ENCODE results near the gene FAP.

FAP gene

DNA sequence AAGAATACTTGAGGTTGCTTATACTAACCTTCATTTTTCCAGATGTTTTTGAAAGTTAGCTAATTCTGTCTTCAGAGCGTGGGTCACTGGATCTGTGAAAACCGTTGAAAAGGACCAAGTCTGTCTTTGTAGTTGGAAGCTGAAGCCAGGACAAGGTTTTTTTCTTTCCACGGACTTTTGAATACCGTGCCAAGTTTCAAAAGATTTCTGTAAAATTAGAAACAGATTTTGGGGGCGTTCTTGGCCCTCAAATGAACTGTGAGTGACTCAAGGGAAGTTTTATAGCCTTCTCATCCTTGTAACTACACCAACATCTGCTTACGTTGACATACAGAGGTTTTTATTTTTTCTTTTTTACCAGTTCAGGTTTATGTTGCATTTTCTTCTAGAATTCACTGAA is at the start of gene FAP:
FAP (minus strand) TSS at position 152 of the 400 bp plus-strand sequence; CDS start at position 34, 118 bp downstream.
- DNase-seq (ENCODE audit: low read depth): no peak
- H3K4me3 ChIP-seq (ENCODE audit: low read depth, low read length): no peak within 1 kb of the TSS

GRCh38 chr2:162291748-162292147 is 48.5 kb upstream of the FAP start:
- TF ChIP-seq, protein P1, sequence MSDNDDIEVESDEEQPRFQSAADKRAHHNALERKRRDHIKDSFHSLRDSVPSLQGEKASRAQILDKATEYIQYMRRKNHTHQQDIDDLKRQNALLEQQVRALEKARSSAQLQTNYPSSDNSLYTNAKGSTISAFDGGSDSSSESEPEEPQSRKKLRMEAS (IDR thresholded peaks at IDR 0.05; ENCODE audit: low read depth, low read length): no peak
- no peak for TF ChIP-seq MYC (IDR thresholded peaks at IDR 0.05; ENCODE audit: low read depth, low read length)
- TF ChIP-seq POLR2A (IDR thresholded peaks at IDR 0.05; ENCODE audit: extremely low read depth, insufficient read length): no peak
- TF ChIP-seq, protein P2, sequence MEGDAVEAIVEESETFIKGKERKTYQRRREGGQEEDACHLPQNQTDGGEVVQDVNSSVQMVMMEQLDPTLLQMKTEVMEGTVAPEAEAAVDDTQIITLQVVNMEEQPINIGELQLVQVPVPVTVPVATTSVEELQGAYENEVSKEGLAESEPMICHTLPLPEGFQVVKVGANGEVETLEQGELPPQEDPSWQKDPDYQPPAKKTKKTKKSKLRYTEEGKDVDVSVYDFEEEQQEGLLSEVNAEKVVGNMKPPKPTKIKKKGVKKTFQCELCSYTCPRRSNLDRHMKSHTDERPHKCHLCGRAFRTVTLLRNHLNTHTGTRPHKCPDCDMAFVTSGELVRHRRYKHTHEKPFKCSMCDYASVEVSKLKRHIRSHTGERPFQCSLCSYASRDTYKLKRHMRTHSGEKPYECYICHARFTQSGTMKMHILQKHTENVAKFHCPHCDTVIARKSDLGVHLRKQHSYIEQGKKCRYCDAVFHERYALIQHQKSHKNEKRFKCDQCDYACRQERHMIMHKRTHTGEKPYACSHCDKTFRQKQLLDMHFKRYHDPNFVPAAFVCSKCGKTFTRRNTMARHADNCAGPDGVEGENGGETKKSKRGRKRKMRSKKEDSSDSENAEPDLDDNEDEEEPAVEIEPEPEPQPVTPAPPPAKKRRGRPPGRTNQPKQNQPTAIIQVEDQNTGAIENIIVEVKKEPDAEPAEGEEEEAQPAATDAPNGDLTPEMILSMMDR (IDR thresholded peaks at IDR 0.05; ENCODE audit: low read depth, low read length): no peak
- H3K4me3 ChIP-seq (ENCODE audit: low read depth, low read length): no peak overlapping the region
- no peak for DNase-seq (ENCODE audit: low read depth)

More for the DNA sequence above, at the start of gene FAP:
- TF ChIP-seq POLR2A (IDR thresholded peaks at IDR 0.05; ENCODE audit: extremely low read depth, insufficient read length) (no peak), MYC (IDR thresholded peaks at IDR 0.05; ENCODE audit: low read depth, low read length) (no peak)
- TF ChIP-seq, protein P1 (IDR thresholded peaks at IDR 0.05; ENCODE audit: low read depth, low read length): no peak
- TF ChIP-seq, protein P2 (IDR thresholded peaks at IDR 0.05; ENCODE audit: low read depth, low read length): no peak

DNA sequence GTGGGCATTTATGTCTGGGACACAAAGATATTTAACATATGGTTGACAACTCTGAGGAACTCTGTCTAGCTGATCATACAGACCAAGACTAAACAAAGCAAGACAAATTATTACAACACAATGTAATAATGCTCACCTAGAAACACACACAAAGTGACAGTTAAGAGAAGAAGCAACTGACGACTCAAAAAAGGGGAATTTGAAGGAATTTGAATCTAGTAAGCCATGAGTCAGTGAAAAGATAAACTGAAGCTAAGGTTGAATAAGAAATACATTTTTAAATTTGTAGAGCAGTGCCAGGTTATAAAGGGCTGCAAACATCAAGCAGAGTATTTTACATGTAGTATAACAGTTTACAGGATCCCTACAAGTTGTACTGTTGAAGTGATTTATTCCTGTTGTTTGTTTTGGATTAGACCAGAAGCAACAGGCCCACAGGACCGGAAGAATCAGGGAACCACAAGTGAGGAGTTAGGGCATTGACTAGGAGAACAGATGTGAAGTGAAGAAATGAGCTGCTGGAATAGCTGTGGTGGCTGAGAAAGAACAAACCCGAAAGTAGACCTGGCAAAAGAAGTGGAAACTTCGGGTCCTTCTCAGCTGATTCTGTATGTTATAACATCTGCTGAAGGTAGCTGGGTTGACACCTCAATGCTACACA is 39.6 kb upstream of the FAP start:
- DNase-seq (ENCODE audit: low read depth): no peak
- TF ChIP-seq, protein P1 (IDR thresholded peaks at IDR 0.05; ENCODE audit: low read depth, low read length): no peak
- no peak for TF ChIP-seq POLR2A (IDR thresholded peaks at IDR 0.05; ENCODE audit: extremely low read depth, insufficient read length)
- no peak overlapping the region for H3K4me3 ChIP-seq (ENCODE audit: low read depth, low read length)

DNA sequence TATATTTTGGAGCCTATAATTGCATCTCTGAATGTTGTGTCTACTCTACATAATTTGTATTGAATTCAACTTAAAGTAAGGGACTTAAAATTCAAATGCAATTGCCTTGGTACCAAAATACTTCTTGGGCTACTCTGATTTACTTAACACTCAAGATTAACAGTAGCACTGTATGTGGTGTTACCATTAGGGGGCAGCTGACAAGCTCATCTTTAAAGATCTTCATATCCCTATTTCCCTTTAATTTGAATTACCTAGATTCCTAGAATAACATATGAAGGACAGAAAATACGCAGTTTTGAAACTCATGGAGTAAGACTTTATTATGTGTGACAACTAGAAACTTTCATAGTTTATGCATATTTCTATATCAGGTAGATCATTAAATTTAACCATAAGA is 37.4 kb upstream of the FAP start:
- no peak for DNase-seq (ENCODE audit: low read depth)
- no peak for TF ChIP-seq MYC (IDR thresholded peaks at IDR 0.05; ENCODE audit: low read depth, low read length)
- TF ChIP-seq, protein P2 (IDR thresholded peaks at IDR 0.05; ENCODE audit: low read depth, low read length): peak; percentile 6
- H3K4me3 ChIP-seq (ENCODE audit: low read depth, low read length): no peak overlapping the region

- no peak for DNase-seq (ENCODE audit: low read depth)
- TF ChIP-seq, protein P1 (IDR thresholded peaks at IDR 0.05; ENCODE audit: low read depth, low read length): no peak
- TF ChIP-seq, protein P2 (IDR thresholded peaks at IDR 0.05; ENCODE audit: low read depth, low read length): no peak
- no peak for TF ChIP-seq MYC (IDR thresholded peaks at IDR 0.05; ENCODE audit: low read depth, low read length)
- TF ChIP-seq POLR2A (IDR thresholded peaks at IDR 0.05; ENCODE audit: extremely low read depth, insufficient read length): no peak
- no peak overlapping the region for H3K4me3 ChIP-seq (ENCODE audit: low read depth, low read length)
These were observed 34.1 kb upstream of the FAP start for GRCh38 chr2:162277381-162277780.

DNA sequence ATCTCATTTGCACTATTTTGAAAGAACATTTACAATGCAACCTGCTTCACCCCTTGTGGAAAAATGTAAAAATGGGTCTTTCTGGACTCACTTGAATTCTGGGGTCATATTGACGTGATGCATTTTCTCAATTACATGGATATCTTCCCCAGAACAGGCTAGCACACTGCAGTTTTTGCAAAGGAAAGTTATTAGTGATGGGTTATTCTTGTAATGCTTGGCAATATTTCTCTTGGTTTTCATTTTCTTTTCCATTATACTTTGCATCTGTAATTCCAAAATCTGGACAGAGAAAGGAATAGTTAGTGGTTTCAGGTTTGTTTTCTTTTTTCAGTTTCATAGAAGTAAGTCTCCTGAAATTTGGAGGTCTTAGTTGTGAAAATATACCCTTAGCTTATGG is 24.8 kb upstream of the FAP start:
- H3K4me3 ChIP-seq (ENCODE audit: low read depth, low read length): no peak overlapping the region
- no peak for DNase-seq (ENCODE audit: low read depth)
- TF ChIP-seq, protein P1 (IDR thresholded peaks at IDR 0.05; ENCODE audit: low read depth, low read length): no peak
- TF ChIP-seq POLR2A (IDR thresholded peaks at IDR 0.05; ENCODE audit: extremely low read depth, insufficient read length) (no peak), MYC (IDR thresholded peaks at IDR 0.05; ENCODE audit: low read depth, low read length) (no peak)
- TF ChIP-seq, protein P2 (IDR thresholded peaks at IDR 0.05; ENCODE audit: low read depth, low read length): no peak

All from NB4 (cell line).